Measurements from ENCODE around the gene CAPN9. TPM values are rescaled to one million over a fixed set of nuclear protein-coding genes. Genes with fewer than 3 reads are reported as not detected.
A peak's percentile ranks its signal among the peaks of the same experiment; 100 is the strongest.

Gene CAPN9
- total RNA-seq, 1 experiment from 2014 or later, result 0.39 TPM

DNA sequence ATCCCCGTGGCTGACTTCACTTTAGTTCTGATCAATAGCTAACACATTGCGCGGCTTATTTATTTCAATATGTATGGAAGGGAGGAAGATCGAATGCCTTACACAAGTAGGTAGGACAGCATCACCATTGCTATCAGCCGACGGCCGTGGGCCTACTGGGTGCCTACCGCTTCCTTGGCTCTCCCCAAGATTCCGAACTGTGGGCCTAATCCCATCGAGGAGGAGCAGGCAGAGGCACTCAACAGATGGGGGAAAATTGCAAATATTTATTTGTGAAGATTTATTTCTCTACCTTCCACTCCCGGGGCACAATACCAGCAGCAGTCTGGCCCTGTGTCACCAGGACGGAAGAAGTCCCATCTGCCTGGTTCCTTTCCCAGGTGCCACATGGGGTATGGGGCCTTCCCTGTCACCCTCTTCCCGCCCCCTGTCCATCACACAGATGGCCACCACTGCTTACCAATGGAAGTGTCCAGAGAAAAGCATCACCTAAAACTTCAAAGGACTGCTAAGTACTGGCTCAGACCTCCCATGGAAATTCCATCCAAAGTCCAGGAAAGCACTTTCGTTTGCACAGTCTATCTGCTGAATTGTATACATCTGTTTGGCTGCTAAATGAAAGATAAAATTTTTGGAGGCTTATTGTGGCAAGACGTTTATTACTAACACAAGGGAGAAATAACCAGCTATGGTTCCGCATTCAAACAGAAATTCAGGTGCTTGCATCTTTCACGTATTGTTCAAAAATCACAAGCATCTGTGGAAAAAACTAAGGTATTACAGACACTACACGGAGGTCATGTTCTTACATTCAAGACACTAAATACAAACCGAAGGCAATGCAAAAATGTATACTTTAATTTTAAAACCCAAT is 45.1 kb upstream of the CAPN9 start:
- intact Hi-C loops (cut with micrococcal nuclease; ENCODE audit: unreplicated experiment), result loop anchor here (1.0 to 2.0 kb wide), 2 partner anchors 7 to 27 kb away; no protein-coding TSS in a partner anchor
- Mint-ChIP-seq H3K4me1 (ENCODE audit: low read depth, unreplicated experiment) (peaks cover 52% of the 10 kb centered on the region), H3K9me3 (ENCODE audit: unreplicated experiment) (no peaks in the 10 kb centered on the region), H3K27me3 (ENCODE audit: insufficient read depth, unreplicated experiment) (no peaks in the 10 kb centered on the region), H3K27ac (ENCODE audit: unreplicated experiment) (peak overlapping the region; percentile 96), H3K36me3 (ENCODE audit: insufficient read depth, unreplicated experiment) (peaks cover 17% of the 10 kb centered on the region), H3K4me3 (ENCODE audit: unreplicated experiment) (peak overlapping the region; percentile 80)
- H3K36me3 ChIP-seq (ENCODE audit: control insufficient read depth, insufficient read depth, low read length), result peaks cover 7% of the 10 kb centered on the region; the same call in 1 of the 2 replicates
- no peaks in the 10 kb centered on the region for H3K9me3 ChIP-seq
- DNase-seq, result peak; percentile 85 to 89
- ChIA-PET CTCF (interaction anchor here (0.8 to 1.7 kb wide), 5 partner anchors 12 to 71 kb away, joined by 3 to 5 read pairs (median 4); partner anchors contain the start of gene AGT), POLR2A (interaction anchor here (0.6 to 0.7 kb wide), 2 partner anchors 10 to 100 kb away, joined by 3 read pairs; no protein-coding TSS in a partner anchor)
- no peaks in the 10 kb centered on the region for H3K27me3 ChIP-seq (replicated peaks; ENCODE audit: control insufficient read depth, insufficient read depth, low read length)
- no TSS peak for BruUV-seq (replicated peaks)
- peaks cover 42% of the 10 kb centered on the region for H3K4me1 ChIP-seq
- TF ChIP-seq, protein P1, sequence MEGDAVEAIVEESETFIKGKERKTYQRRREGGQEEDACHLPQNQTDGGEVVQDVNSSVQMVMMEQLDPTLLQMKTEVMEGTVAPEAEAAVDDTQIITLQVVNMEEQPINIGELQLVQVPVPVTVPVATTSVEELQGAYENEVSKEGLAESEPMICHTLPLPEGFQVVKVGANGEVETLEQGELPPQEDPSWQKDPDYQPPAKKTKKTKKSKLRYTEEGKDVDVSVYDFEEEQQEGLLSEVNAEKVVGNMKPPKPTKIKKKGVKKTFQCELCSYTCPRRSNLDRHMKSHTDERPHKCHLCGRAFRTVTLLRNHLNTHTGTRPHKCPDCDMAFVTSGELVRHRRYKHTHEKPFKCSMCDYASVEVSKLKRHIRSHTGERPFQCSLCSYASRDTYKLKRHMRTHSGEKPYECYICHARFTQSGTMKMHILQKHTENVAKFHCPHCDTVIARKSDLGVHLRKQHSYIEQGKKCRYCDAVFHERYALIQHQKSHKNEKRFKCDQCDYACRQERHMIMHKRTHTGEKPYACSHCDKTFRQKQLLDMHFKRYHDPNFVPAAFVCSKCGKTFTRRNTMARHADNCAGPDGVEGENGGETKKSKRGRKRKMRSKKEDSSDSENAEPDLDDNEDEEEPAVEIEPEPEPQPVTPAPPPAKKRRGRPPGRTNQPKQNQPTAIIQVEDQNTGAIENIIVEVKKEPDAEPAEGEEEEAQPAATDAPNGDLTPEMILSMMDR (IDR thresholded peaks at IDR 0.05; ENCODE audit: insufficient read depth in 1 of 2, low read depth in 1 of 2, low read length in 1 of 2, severe bottlenecking in 1 of 2, unreplicated experiment in 1 of 2), result no peak
- no peak overlapping the region for H3K4me3 ChIP-seq (ENCODE audit: low read depth, low read length)

DNA sequence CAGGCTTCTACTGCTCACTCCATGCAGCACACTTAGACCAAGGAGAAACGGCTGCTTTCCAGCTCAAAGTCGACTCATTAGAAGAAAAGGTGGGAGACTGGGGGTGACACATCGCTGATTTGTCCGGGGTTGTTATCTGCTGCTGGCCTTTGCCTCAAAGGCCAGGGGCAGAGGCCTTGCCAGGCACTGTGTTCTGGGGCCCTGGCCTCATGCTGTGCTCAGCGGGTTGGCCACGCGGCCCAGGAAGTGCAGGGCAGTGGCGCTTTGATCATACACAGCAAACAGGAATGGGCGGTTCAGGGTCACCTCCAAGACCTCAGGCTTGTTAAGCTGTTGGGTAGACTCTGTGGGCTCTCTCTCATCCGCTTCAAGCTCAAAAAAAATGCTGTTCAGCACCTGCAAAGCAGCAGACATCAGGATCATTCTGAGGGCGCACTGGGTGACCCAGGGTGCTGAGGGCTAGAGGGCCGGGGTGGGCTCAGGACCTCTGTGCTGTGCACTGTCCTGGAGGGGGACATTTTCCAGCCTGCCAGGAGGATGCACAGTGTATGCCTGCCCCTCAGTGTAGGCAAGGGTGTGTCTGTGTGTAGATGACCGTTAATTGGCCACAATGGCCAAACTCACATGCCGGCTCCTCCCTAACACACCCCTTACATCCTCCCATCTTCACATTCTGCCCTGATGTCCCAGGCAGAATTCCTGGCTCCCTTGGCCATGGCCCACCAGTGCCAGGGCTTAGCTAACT is 44.1 kb upstream of the CAPN9 start:
- Histone ChIP-seq H3K9me3 (no peaks in the 10 kb centered on the region), H3K4me1 (peaks cover 49% of the 10 kb centered on the region), H3K27me3 (replicated peaks; ENCODE audit: control insufficient read depth, insufficient read depth, low read length) (no peaks in the 10 kb centered on the region), H3K4me3 (ENCODE audit: low read depth, low read length) (no peak overlapping the region), H3K36me3 (ENCODE audit: control insufficient read depth, insufficient read depth, low read length) (peaks cover 9% of the 10 kb centered on the region; the same call in 1 of the 2 replicates)
- Mint-ChIP-seq H3K4me3 (ENCODE audit: unreplicated experiment) (peak overlapping the region; percentile 80), H3K27me3 (ENCODE audit: insufficient read depth, unreplicated experiment) (no peaks in the 10 kb centered on the region), H3K9me3 (ENCODE audit: unreplicated experiment) (no peaks in the 10 kb centered on the region), H3K4me1 (ENCODE audit: low read depth, unreplicated experiment) (peaks cover 58% of the 10 kb centered on the region), H3K27ac (ENCODE audit: unreplicated experiment) (peak overlapping the region; percentile 96), H3K36me3 (ENCODE audit: insufficient read depth, unreplicated experiment) (peaks cover 17% of the 10 kb centered on the region)
- intact Hi-C loops (cut with micrococcal nuclease; ENCODE audit: unreplicated experiment), result loop anchor here (2.0 kb wide), 1 partner anchor 26 kb away; no protein-coding TSS in a partner anchor
- ChIA-PET POLR2A (interaction anchor here (0.6 to 0.7 kb wide), 2 partner anchors 11 to 99 kb away, joined by 3 read pairs; no protein-coding TSS in a partner anchor), CTCF (interaction anchor here (0.8 to 1.7 kb wide), 5 partner anchors 11 to 70 kb away, joined by 3 to 5 read pairs (median 4); partner anchors contain the start of gene AGT)
- BruUV-seq (replicated peaks), result no TSS peak
- TF ChIP-seq, protein P1 (IDR thresholded peaks at IDR 0.05; ENCODE audit: insufficient read depth in 1 of 2, low read depth in 1 of 2, low read length in 1 of 2, severe bottlenecking in 1 of 2, unreplicated experiment in 1 of 2), result no peak
- DNase-seq, result peak; percentile 86 to 92
